Ovary (tissue), 3 donors: Measurements from ENCODE around the gene ZNF579.
"Not testable (repeated sequence)": the region's sequence is repeated elsewhere in the genome, so short reads cannot be mapped to it uniquely, and the experiment has no call there.

ENCODE experiments used
- CTCF ChIP-seq, 3 donors: fragments of 450-650 bp in 2 of 3; fragments of 200-600 bp in 1 of 3; IDR thresholded peaks; one replicate each; pipeline versions ENCODE4 v1.5.1 to v1.8.0; 2016 to 2022; ENCODE audit warnings: antibody characterized with exemption in 3 of 3, mild to moderate bottlenecking in 1 of 3
- EP300 ChIP-seq: sonication (generic); formaldehyde crosslinking; IDR thresholded peaks from one replicate; pipeline ENCODE4 v1.6.1; 2017; ENCODE audit warnings: antibody characterized with exemption
- POLR2A ChIP-seq: fragments of 450-650 bp; IDR thresholded peaks from one replicate; pipeline ENCODE4 v1.6.1; 2017; ENCODE audit warnings: antibody characterized with exemption, mild to moderate bottlenecking, moderate library complexity
- donor health status: DM: no; HTN: no; CAD: no.

GRCh38 chr19:55582284-55582683 lies 1.6 kb upstream of the ZNF579 start:
- not testable (repeated sequence) for TF ChIP-seq CTCF (IDR thresholded peaks at IDR 0.05); POLR2A; EP300
